GM23248 (cell line): ENCODE data around the gene IFNA10.
"Not testable (repeated sequence)": the region's sequence is repeated elsewhere in the genome, so short reads cannot be mapped to it uniquely, and the experiment has no call there.

Source experiments
- EZH2 ChIP-seq: fragments of 200-600 bp; sonication (generic); IDR thresholded peaks from 2 replicates; pipeline ENCODE4 v1.6.1; 2018; ENCODE audit warnings: antibody characterized with exemption, mild to moderate bottlenecking; ENCODE audit not compliant: insufficient read depth, poor library complexity, severe bottlenecking
- EZH2phosphoT487 ChIP-seq: fragments of 200-600 bp; sonication (generic); IDR thresholded peaks from 2 replicates; pipeline ENCODE4 v1.6.1; 2018; ENCODE audit warnings: antibody characterized with exemption, moderate library complexity, mild to moderate bottlenecking, low read depth; ENCODE audit not compliant: insufficient read depth

- TF ChIP-seq EZH2phosphoT487, EZH2: not testable (repeated sequence)
These were observed 10.3 kb upstream of the IFNA10 start, which contains the start of gene IFNA16 for GRCh38 chr9:21217211-21217610.
